GM12878 (cell line): ENCODE measurements around the gene TUBGCP2. TPM values are rescaled to one million over a fixed set of nuclear protein-coding genes. Genes with fewer than 3 reads are reported as not detected.
A peak's percentile ranks its signal among the peaks of the same experiment; 100 is the strongest.

Source experiments
- ATAC-seq: fragments of 200-7000 bp; cut with Tn5 transposase; 3 replicates; pipeline ENCODE4 v1.9.1; 2020; ENCODE audit warnings: mild to moderate bottlenecking, moderate library complexity
- BruUV-seq: library from RNA; stranded (reverse); fragments of 400-500 nt; replicated peaks from 2 replicates; lab custom pipeline; 2021; lab: Mats Ljungman, UMichigan
- CTCF ChIA-PET: fragments of 300-600 bp; sonication (Branson Sonifier 250); formaldehyde crosslinking; extraction: SDS; loops from one replicate; lab custom pipeline; 2021; ENCODE audit warnings: inconsistent platforms; lab: Yijun Ruan, JAX
- POLR2A ChIA-PET: fragments of 350-600 bp; formaldehyde crosslinking; extraction: SDS; loops from one replicate; lab custom pipeline; 2021; ENCODE audit warnings: inconsistent platforms; lab: Charles Lee
- RAD21 ChIA-PET: fragments of 300-600 bp; sonication (Branson Sonifier 250); formaldehyde crosslinking; loops from one replicate; lab custom pipeline; 2023; ENCODE audit warnings: antibody characterized with exemption; ENCODE audit not compliant: unreplicated experiment; lab: Charles Lee
- SMC1A ChIA-PET: fragments of 300-600 bp; sonication (Branson Sonifier 250); formaldehyde crosslinking; loops from one replicate; lab custom pipeline; 2023; ENCODE audit not compliant: unreplicated experiment, uncharacterized antibody; lab: Charles Lee
- DNase-seq: peaks from one replicate; pipeline ENCODE4 v3.0.0-alpha.2; 2011; ENCODE audit warnings: low read depth, low spot score
- FAIRE-seq: peaks from 3 replicates; lab custom pipeline; 2011; peaks lifted over from hg19 to GRCh38; lab: Jason Lieb, UNC
- H2AFZ ChIP-seq: 2 replicates; pipeline ENCODE4 v1.6.0; 2011; ENCODE audit warnings: low read depth, low read length, control low read depth; ENCODE audit not compliant: control insufficient read depth
- H3K27ac ChIP-seq: 2 replicates; pipeline ENCODE4 v1.5.1; 2011; ENCODE audit warnings: control low read depth; ENCODE audit not compliant: control insufficient read depth, insufficient read depth
- H3K27me3 ChIP-seq, 2 experiments: replicated peaks in 1 of 2; 2 replicates each; pipeline versions ENCODE4 v1.6.0 to v1.6.1; 2011; ENCODE audit warnings: low read length in 1 of 2; ENCODE audit not compliant: control insufficient read depth in 2 of 2, insufficient read depth in 2 of 2
- H3K36me3 ChIP-seq, 2 experiments: 2 replicates each; pipeline ENCODE4 v1.5.1; 2011; ENCODE audit warnings: low read length in 1 of 2; ENCODE audit not compliant: control insufficient read depth in 2 of 2, insufficient read depth in 2 of 2
- H3K4me1 ChIP-seq: 2 replicates; pipeline ENCODE4 v1.6.1; 2011; ENCODE audit warnings: mild to moderate bottlenecking, low read length, moderate library complexity, mixed read lengths; ENCODE audit not compliant: control insufficient read depth, insufficient read depth
- H3K4me2 ChIP-seq: 2 replicates; pipeline ENCODE4 v1.6.0; 2011; ENCODE audit warnings: control low read depth; ENCODE audit not compliant: control insufficient read depth, insufficient read depth
- H3K4me3 ChIP-seq: fragments of 200-600 bp; sonication (generic); 2 replicates; pipeline ENCODE4 v1.5.1; 2016
- H3K79me2 ChIP-seq: 2 replicates; pipeline ENCODE4 v1.6.0; 2011; ENCODE audit warnings: low read length; ENCODE audit not compliant: control insufficient read depth, insufficient read depth
- H3K9ac ChIP-seq: 2 replicates; pipeline ENCODE4 v1.8.0; 2011; ENCODE audit warnings: low read length, control low read depth, mixed read lengths; ENCODE audit not compliant: control insufficient read depth, insufficient read depth
- H3K9me3 ChIP-seq: replicated peaks from 3 replicates; pipeline ENCODE4 v1.5.1; 2011; ENCODE audit warnings: mild to moderate bottlenecking, low read length; ENCODE audit not compliant: control insufficient read depth, insufficient read depth
- H4K20me1 ChIP-seq: 2 replicates; pipeline ENCODE4 v1.6.0; 2011; ENCODE audit not compliant: control insufficient read depth, insufficient read depth
- CREM ChIP-seq: IDR thresholded peaks from 2 replicates; pipeline ENCODE4 v1.6.1; 2014; ENCODE audit warnings: antibody characterized with exemption, low read depth
- DPF2 ChIP-seq: fragments of 450-650 bp; IDR thresholded peaks from 2 replicates; pipeline ENCODE4 v1.6.1; 2017; ENCODE audit warnings: mild to moderate bottlenecking
- HDGF ChIP-seq: fragments of 450-650 bp; IDR thresholded peaks from 2 replicates; pipeline ENCODE4 v1.6.1; 2016; ENCODE audit warnings: antibody characterized with exemption
- IKZF2 ChIP-seq, 2 experiments: fragments of 450-650 bp; IDR thresholded peaks; 2 replicates each; pipeline ENCODE4 v1.6.1; 2017; ENCODE audit warnings: mild to moderate bottlenecking in 2 of 2, moderate library complexity in 2 of 2
- LARP7 ChIP-seq: fragments of 450-650 bp; IDR thresholded peaks from 2 replicates; pipeline ENCODE4 v1.6.1; 2017; ENCODE audit warnings: mild to moderate bottlenecking
- MEF2A ChIP-seq: IDR thresholded peaks from 2 replicates; pipeline ENCODE4 v1.6.1; 2011; ENCODE audit warnings: low read depth, mild to moderate bottlenecking, low read length, moderate library complexity; ENCODE audit not compliant: insufficient read depth
- SMARCA5 ChIP-seq: fragments of 450-650 bp; IDR thresholded peaks from 2 replicates; pipeline ENCODE4 v1.6.1; 2017; ENCODE audit warnings: mild to moderate bottlenecking
- WGBS: methylation state at CpG from one replicate; pipeline ENCODE4 v1.1.6; 2016; ENCODE audit warnings: low lambda C conversion rate; ENCODE audit not compliant: insufficient replicate concordance, insufficient coverage; ENCODE audit errors: missing lambda C conversion rate; 5-methylcytosine and 5-hydroxymethylcytosine counted together
- in situ Hi-C: fragments of 300-500 bp; cut with MboI; formaldehyde crosslinking; loops from 9 replicates; pipeline ENCODE4 v1.14.3; 2018; ENCODE audit warnings: mixed read lengths
- intact Hi-C: fragments of 100-400 bp; cut with micrococcal nuclease; formaldehyde crosslinking; loops from one replicate; pipeline ENCODE4 v1.14.2; 2022; ENCODE audit not compliant: unreplicated experiment
- polyA plus RNA-seq, 11 experiments: library from polyadenylated mRNA; depleted of rRNA in 4 of 11; unstranded in 6 of 11; stranded (reverse) in 5 of 11; fragments of >200 nt; fragmentation: Nextera tagmentation in 4 of 11; fragmentation: Illumina TruSeq in 1 of 11; extraction: Ambion mirVana in 4 of 11; extraction: Trizol in 1 of 11; gene quantifications; 1 replicate in 1 of 11; 2 replicates in 10 of 11; pipeline versions ENCODE4 v1.2.1 to v1.2.3, GENCODE V29; 2011 to 2016; ENCODE audit warnings: inconsistent platforms in 2 of 11, missing spikeins in 2 of 11, low read depth in 1 of 11
- total RNA-seq, 4 experiments: library from RNA; depleted of rRNA in 3 of 4; stranded (reverse); fragments of >200 nt in 3 of 4; fragmentation: Illumina TruSeq in 1 of 4; extraction: Trizol in 1 of 4; gene quantifications; 2 replicates each; pipeline versions ENCODE4 v1.2.1 to v1.2.3, GENCODE V29; 2013 to 2021

TUBGCP2 gene
- total and polyA plus RNA-seq, 10 of the 15 experiments (the other 5 are each of a cell fraction or from before 2014, with no cell fraction given): 4.8 to 47.1 (median 34.7) TPM

DNA sequence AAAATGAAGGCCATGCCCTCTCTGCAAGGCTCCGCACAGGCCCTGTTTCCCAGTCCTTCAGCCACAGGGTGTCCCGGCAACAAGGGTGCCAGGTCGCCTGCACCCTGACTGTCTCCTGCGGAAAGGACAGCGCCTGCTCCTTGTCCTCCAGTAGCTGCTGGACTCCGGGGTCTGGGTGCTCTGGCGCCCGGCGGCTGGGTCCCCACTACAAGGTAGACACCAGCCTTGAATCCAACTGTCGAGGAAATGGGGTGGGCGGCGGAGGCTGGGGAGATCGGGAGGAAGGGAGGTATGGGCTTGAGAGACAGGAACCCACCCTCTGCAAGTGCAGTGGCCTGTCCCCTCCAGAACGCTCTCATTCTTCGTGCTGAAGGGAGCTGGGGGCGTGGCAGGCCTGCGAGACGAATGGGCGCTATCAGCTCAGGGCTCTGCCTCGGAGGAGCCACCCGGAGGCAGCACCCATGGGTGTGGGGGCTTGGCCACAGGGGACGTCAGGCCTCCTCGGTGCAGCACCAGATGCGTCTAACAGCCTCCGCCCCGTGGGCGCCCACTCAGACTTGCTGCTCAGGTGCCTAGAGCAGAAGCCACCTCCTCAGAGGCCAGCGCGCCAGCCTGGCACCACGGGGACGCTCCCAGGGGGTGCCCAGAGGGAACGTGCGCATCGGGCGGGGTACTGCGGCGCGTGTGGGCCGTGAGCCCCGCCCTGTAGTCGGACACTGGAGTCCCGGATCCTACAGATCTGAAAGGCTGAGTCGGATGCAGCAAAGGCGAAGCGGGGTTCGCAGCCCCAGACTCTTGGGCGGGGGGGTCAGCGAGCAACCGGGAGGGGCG is 47.6 kb downstream of the TUBGCP2 start (continued):
- TF ChIP-seq HDGF (peak; percentile 60; the same call in 1 of the 2 replicates), LARP7 (peak; percentile 27; the same call in 1 of the 2 replicates), SMARCA5 (0 out of 2 replicates have a peak, but pooled peaks have one; percentile 12), CREM (0 out of 2 replicates have a peak, but pooled peaks have one; percentile 6), DPF2 (0 out of 2 replicates have a peak, but pooled peaks have one; percentile 55)

- ChIA-PET RAD21 (no interaction called here), CTCF (interaction anchor here (1.0 kb wide), 1 partner anchor 44 kb away, joined by 3 read pairs; no protein-coding TSS in a partner anchor), POLR2A (no interaction called here), SMC1A (interaction anchor here (1.5 kb wide), 1 partner anchor 70 kb away, joined by 4 read pairs; no protein-coding TSS in a partner anchor)
- Histone ChIP-seq H3K27ac (no peak overlapping the region), H3K9me3 (no peaks in the 10 kb centered on the region), H3K27me3 (no peaks in the 10 kb centered on the region), H3K9ac (no peak overlapping the region), H3K79me2 (no peaks in the 10 kb centered on the region), H3K4me2 (no peak overlapping the region), H3K4me1 (peaks cover 30% of the 10 kb centered on the region), H3K4me3 (no peak overlapping the region), H3K36me3 (peaks cover 0 to 1% of the 10 kb centered on the region in 2 experiments; a peak in 1 of 4 replicates), H2AFZ (no peak overlapping the region), H4K20me1 (no peaks in the 10 kb centered on the region)
- intact Hi-C loops: no loop called here
- 65% methylated on average over 12 of the region's 12 CpGs for WGBS
- no peak for FAIRE-seq
- no peak for DNase-seq
- ATAC-seq: no peak
- no TSS peak for BruUV-seq
- in situ Hi-C loops: no loop called here
- TF ChIP-seq MEF2A (no peak), IKZF2 (IDR thresholded peaks at IDR 0.05) (0 out of 4 replicates have a peak, but pooled peaks of 1 of the 2 experiments have one; percentile 2)
Observed at GRCh38 chr10:133259602-133259989, 49.1 kb downstream of the TUBGCP2 start.
